Measurements from ENCODE around the gene LENEP.
"Not testable (repeated sequence)": the region's sequence is repeated elsewhere in the genome, so short reads cannot be mapped to it uniquely, and the experiment has no call there.

LENEP gene

GRCh38 chr1:154992721-154993571, 440 bp upstream of the LENEP start:
- Histone ChIP-seq H3K27ac (replicated peaks; ENCODE audit: low read length) (peak overlapping the region; percentile 6), H4K8ac (ENCODE audit: low read depth, low read length) (no peak overlapping the region), H3K4me1 (ENCODE audit: control insufficient read depth in 2 of 2, insufficient read depth in 1 of 2, low read depth in 1 of 2, low read length in 2 of 2) (peaks cover 6% of the 10 kb centered on the region in 2 donors), H3K9me3 (replicated peaks in 1 of 2; ENCODE audit: control insufficient read depth in 2 of 2, insufficient read depth in 1 of 2, low read depth in 1 of 2, low read length in 2 of 2) (no peaks in the 10 kb centered on the region), H3K27me3 (ENCODE audit: control insufficient read depth in 3 of 3, insufficient read depth in 3 of 3, low read depth in 1 of 3, low read length in 3 of 3) (peaks cover 0 to 2% (median 0%) of the 10 kb centered on the region in 3 experiments), H3K4ac (ENCODE audit: low read length) (no peak overlapping the region), H3K14ac (ENCODE audit: low read length) (no peak overlapping the region), H3K36me3 (replicated peaks in 1 of 2; ENCODE audit: control insufficient read depth in 2 of 2, insufficient read depth in 2 of 2, low read length in 2 of 2) (peaks cover 31 to 47% of the 10 kb centered on the region in 2 donors), H2AK5ac (ENCODE audit: low read depth, low read length) (peak overlapping the region; percentile 1), H2BK120ac (ENCODE audit: low read depth, low read length) (no peak overlapping the region), H3K9ac (ENCODE audit: low read depth, low read length, poor library complexity) (no peak overlapping the region), H4K91ac (ENCODE audit: low read depth, low read length, poor library complexity) (no peak overlapping the region), H2BK12ac (ENCODE audit: low read length) (no peak overlapping the region), H2AFZ (ENCODE audit: low read length) (no peak overlapping the region), H3K23ac (ENCODE audit: low read depth, low read length, poor library complexity) (no peak overlapping the region), H3K4me3 (ENCODE audit: low read length in 2 of 2) (no peak overlapping the region), H2BK15ac (ENCODE audit: low read length) (no peak overlapping the region), H2BK5ac (ENCODE audit: low read length) (no peak overlapping the region), H3K4me2 (ENCODE audit: insufficient read depth, low read length, poor library complexity, severe bottlenecking) (no peak overlapping the region), H3K79me1 (ENCODE audit: low read depth, low read length) (peaks cover 5% of the 10 kb centered on the region), H3K18ac (ENCODE audit: low read length) (peak overlapping the region; percentile 1)
- no peak for DNase-seq (ENCODE audit: low spot score)
- WGBS, 2 donors (ENCODE audit: extremely low coverage in 2 of 2, insufficient read length in 2 of 2, insufficient replicate concordance in 1 of 2) = no CpG with 5 or more reads among the region's 14 CpGs

DNA sequence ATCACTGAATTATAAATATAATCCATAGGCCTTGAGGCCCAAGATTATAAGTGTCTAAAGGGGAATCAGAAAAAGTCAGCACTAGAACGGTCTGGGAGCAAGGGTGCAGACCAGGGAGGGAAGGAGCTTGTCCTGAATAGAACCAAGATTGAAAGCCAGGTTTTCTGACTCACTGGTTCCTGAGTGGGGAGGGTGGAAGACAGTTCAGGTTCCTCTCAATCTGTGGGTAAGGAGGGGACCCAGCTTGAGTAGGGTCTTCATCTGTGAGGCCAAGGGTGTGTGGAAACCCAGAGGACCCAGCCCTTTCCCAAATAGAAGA, 842 bp downstream of the LENEP start:
- Histone ChIP-seq H4K91ac (ENCODE audit: low read depth, low read length, poor library complexity) (no peak overlapping the region), H4K8ac (ENCODE audit: low read depth, low read length) (no peak overlapping the region), H3K4me3 (ENCODE audit: low read length in 2 of 2) (no peak overlapping the region), H3K18ac (ENCODE audit: low read length) (no peak overlapping the region), H3K4me1 (ENCODE audit: control insufficient read depth in 2 of 2, insufficient read depth in 1 of 2, low read depth in 1 of 2, low read length in 2 of 2) (peaks cover 8 to 9% of the 10 kb centered on the region in 2 donors), H3K4me2 (ENCODE audit: insufficient read depth, low read length, poor library complexity, severe bottlenecking) (no peak overlapping the region), H2AFZ (ENCODE audit: low read length) (no peak overlapping the region), H3K79me1 (ENCODE audit: low read depth, low read length) (peaks cover 2% of the 10 kb centered on the region), H2BK5ac (ENCODE audit: low read length) (no peak overlapping the region), H2BK120ac (ENCODE audit: low read depth, low read length) (peak overlapping the region; percentile 92), H2AK5ac (ENCODE audit: low read depth, low read length) (peak overlapping the region; percentile 41), H3K23ac (ENCODE audit: low read depth, low read length, poor library complexity) (no peak overlapping the region), H3K27me3 (ENCODE audit: control insufficient read depth in 3 of 3, insufficient read depth in 3 of 3, low read depth in 1 of 3, low read length in 3 of 3) (peaks cover 0 to 2% (median 0%) of the 10 kb centered on the region in 3 experiments), H3K9me3 (replicated peaks in 1 of 2; ENCODE audit: control insufficient read depth in 2 of 2, insufficient read depth in 1 of 2, low read depth in 1 of 2, low read length in 2 of 2) (no peaks in the 10 kb centered on the region), H3K27ac (replicated peaks; ENCODE audit: low read length) (no peak overlapping the region), H3K4ac (ENCODE audit: low read length) (no peak overlapping the region), H2BK15ac (ENCODE audit: low read length) (peak overlapping the region; percentile 72), H3K36me3 (replicated peaks in 1 of 2; ENCODE audit: control insufficient read depth in 2 of 2, insufficient read depth in 2 of 2, low read length in 2 of 2) (peaks cover 20 to 34% of the 10 kb centered on the region in 2 donors), H2BK12ac (ENCODE audit: low read length) (no peak overlapping the region), H3K14ac (ENCODE audit: low read length) (no peak overlapping the region), H3K9ac (ENCODE audit: low read depth, low read length, poor library complexity) (no peak overlapping the region)
- WGBS, 2 donors (ENCODE audit: extremely low coverage in 2 of 2, insufficient read length in 2 of 2, insufficient replicate concordance in 1 of 2) = no CpG with 5 or more reads among the region's 1 CpG
- no peak for DNase-seq (ENCODE audit: low spot score)

GRCh38 chr1:154994591-154994990, 1.2 kb downstream of the LENEP start:
- no peak overlapping the region for H3K23ac ChIP-seq (ENCODE audit: low read depth, low read length, poor library complexity)
- peaks cover 17 to 30% of the 10 kb centered on the region in 2 donors for H3K36me3 ChIP-seq (replicated peaks in 1 of 2; ENCODE audit: control insufficient read depth in 2 of 2, insufficient read depth in 2 of 2, low read length in 2 of 2)
- H2AK5ac ChIP-seq (ENCODE audit: low read depth, low read length) = peak overlapping the region; percentile 41
- no peak overlapping the region for H2AFZ ChIP-seq (ENCODE audit: low read length)
- H3K4me1 ChIP-seq (ENCODE audit: control insufficient read depth in 2 of 2, insufficient read depth in 1 of 2, low read depth in 1 of 2, low read length in 2 of 2) = peaks cover 8 to 9% of the 10 kb centered on the region in 2 donors
- WGBS, 2 donors (ENCODE audit: extremely low coverage in 2 of 2, insufficient read length in 2 of 2, insufficient replicate concordance in 1 of 2) = no CpG with 5 or more reads among the region's 3 CpGs
- H3K4me2 ChIP-seq (ENCODE audit: insufficient read depth, low read length, poor library complexity, severe bottlenecking) = no peak overlapping the region
- no peak overlapping the region for H3K18ac ChIP-seq (ENCODE audit: low read length)
- H3K79me1 ChIP-seq (ENCODE audit: low read depth, low read length) = peaks cover 2% of the 10 kb centered on the region
- H2BK120ac ChIP-seq (ENCODE audit: low read depth, low read length) = no peak overlapping the region
- no peaks in the 10 kb centered on the region for H3K9me3 ChIP-seq (replicated peaks in 1 of 2; ENCODE audit: control insufficient read depth in 2 of 2, insufficient read depth in 1 of 2, low read depth in 1 of 2, low read length in 2 of 2)
- H3K4ac ChIP-seq (ENCODE audit: low read length) = no peak overlapping the region
- peaks cover 0 to 2% (median 0%) of the 10 kb centered on the region in 3 experiments for H3K27me3 ChIP-seq (ENCODE audit: control insufficient read depth in 3 of 3, insufficient read depth in 3 of 3, low read depth in 1 of 3, low read length in 3 of 3)
- no peak overlapping the region for H3K27ac ChIP-seq (replicated peaks; ENCODE audit: low read length)
- no peak for DNase-seq (ENCODE audit: low spot score)
- H3K14ac ChIP-seq (ENCODE audit: low read length) = no peak overlapping the region
- H4K8ac ChIP-seq (ENCODE audit: low read depth, low read length) = no peak overlapping the region
- H3K9ac ChIP-seq (ENCODE audit: low read depth, low read length, poor library complexity) = no peak overlapping the region
- no peak overlapping the region for H2BK12ac ChIP-seq (ENCODE audit: low read length)
- no peak overlapping the region for H4K91ac ChIP-seq (ENCODE audit: low read depth, low read length, poor library complexity)
- no peak overlapping the region for H3K4me3 ChIP-seq (ENCODE audit: low read length in 2 of 2)
- H2BK5ac ChIP-seq (ENCODE audit: low read length) = no peak overlapping the region
- peak overlapping the region; percentile 72 for H2BK15ac ChIP-seq (ENCODE audit: low read length)

- H2AFZ ChIP-seq (ENCODE audit: low read length); H3K4ac ChIP-seq (ENCODE audit: low read length); H3K9me3 ChIP-seq (replicated peaks in 1 of 2; ENCODE audit: control insufficient read depth in 2 of 2, insufficient read depth in 1 of 2, low read depth in 1 of 2, low read length in 2 of 2); H3K14ac ChIP-seq (ENCODE audit: low read length); H2BK120ac ChIP-seq (ENCODE audit: low read depth, low read length); H4K91ac ChIP-seq (ENCODE audit: low read depth, low read length, poor library complexity); H3K18ac ChIP-seq (ENCODE audit: low read length); H3K4me2 ChIP-seq (ENCODE audit: insufficient read depth, low read length, poor library complexity, severe bottlenecking); H2BK12ac ChIP-seq (ENCODE audit: low read length); H3K9ac ChIP-seq (ENCODE audit: low read depth, low read length, poor library complexity); H3K27me3 ChIP-seq (ENCODE audit: control insufficient read depth in 3 of 3, insufficient read depth in 3 of 3, low read depth in 1 of 3, low read length in 3 of 3); DNase-seq (ENCODE audit: low spot score); H3K79me1 ChIP-seq (ENCODE audit: low read depth, low read length); H3K4me3 ChIP-seq (ENCODE audit: low read length in 2 of 2); H2BK5ac ChIP-seq (ENCODE audit: low read length); H3K27ac ChIP-seq (replicated peaks; ENCODE audit: low read length); H4K8ac ChIP-seq (ENCODE audit: low read depth, low read length); H3K23ac ChIP-seq (ENCODE audit: low read depth, low read length, poor library complexity); H2BK15ac ChIP-seq (ENCODE audit: low read length); H2AK5ac ChIP-seq (ENCODE audit: low read depth, low read length): not testable (repeated sequence)
- Histone ChIP-seq H3K36me3 (replicated peaks in 1 of 2; ENCODE audit: control insufficient read depth in 2 of 2, insufficient read depth in 2 of 2, low read length in 2 of 2) (peaks cover 9 to 22% of the 10 kb centered on the region in 2 donors), H3K4me1 (ENCODE audit: control insufficient read depth in 2 of 2, insufficient read depth in 1 of 2, low read depth in 1 of 2, low read length in 2 of 2) (peaks cover 13 to 15% of the 10 kb centered on the region in 2 donors)
- no CpG with 5 or more reads among the region's 13 CpGs for WGBS, 2 donors (ENCODE audit: extremely low coverage in 2 of 2, insufficient read length in 2 of 2, insufficient replicate concordance in 1 of 2)
Measured at GRCh38 chr1:154995301-154995983, 2.1 kb downstream of the LENEP start.
